K562 (cell line): ENCODE results near the gene KITLG. TPM values are rescaled to one million over a fixed set of nuclear protein-coding genes. Genes with fewer than 3 reads are reported as not detected.

Experiments
- CBX5 ChIP-seq: IDR thresholded peaks from 2 replicates; pipeline ENCODE4 v1.6.1; 2014; ENCODE audit warnings: low read depth, borderline replicate concordance
- FOXJ3 ChIP-seq: sonication (generic); formaldehyde crosslinking; IDR thresholded peaks from 2 replicates; pipeline ENCODE4 v1.4.0; 2020; ENCODE audit warnings: mild to moderate bottlenecking, missing genetic modification reagents
- POLR3G ChIP-seq: IDR thresholded peaks from 2 replicates; pipeline ENCODE4 v1.6.1; 2011; ENCODE audit not compliant: insufficient read length, insufficient replicate concordance; ENCODE audit errors: extremely low read depth
- TARDBP ChIP-seq: fragments of 450-650 bp; IDR thresholded peaks from 2 replicates; pipeline ENCODE4 v1.6.1; 2016
- ZNF551 ChIP-seq: fragments of 250-450 bp; sonication (Bioruptor Pico); IDR thresholded peaks from 2 replicates; pipeline ENCODE4 v1.5.0; 2021; ENCODE audit warnings: mild to moderate bottlenecking, moderate library complexity
- polyA plus RNA-seq, 8 experiments: library from polyadenylated mRNA; depleted of rRNA in 4 of 8; stranded (reverse) in 5 of 8; unstranded in 3 of 8; fragments of >200 nt; fragmentation: Nextera tagmentation in 2 of 8; fragmentation: Illumina TruSeq in 1 of 8; extraction: Ambion mirVana in 2 of 8; extraction: Trizol in 1 of 8; gene quantifications; 2 replicates each; pipeline versions ENCODE4 v1.2.1 to v1.2.3, GENCODE V29; 2011 to 2014; ENCODE audit warnings: inconsistent platforms in 1 of 8, missing spikeins in 1 of 8
- small RNA-seq: library from RNA; depleted of rRNA; stranded (forward); fragments of <200 nt; gene quantifications from one replicate; pipeline ENCODE3, GENCODE V24; 2014
- total RNA-seq, 7 experiments: library from RNA; depleted of rRNA in 6 of 7; stranded (reverse); fragments of >200 nt in 6 of 7; fragmentation: Illumina TruSeq in 2 of 7; extraction: Trizol in 2 of 7; gene quantifications; 2 replicates each; pipeline versions ENCODE4 v1.2.1 to v1.2.3, GENCODE V29; 2011 to 2021; ENCODE audit warnings: low replicate concordance in 1 of 7
- TF ChIP-seq, protein P1 (sequence below): fragments of 250-450 bp; sonication (Bioruptor Pico); IDR thresholded peaks from 2 replicates; pipeline ENCODE4 v1.5.0; 2020; ENCODE audit warnings: mild to moderate bottlenecking, borderline replicate concordance

Gene KITLG
- total and polyA plus RNA-seq, 9 of the 15 experiments (the other 6 are each of a cell fraction or from before 2014, with no cell fraction given), result 0.04 to 0.09 (median 0.04) TPM; not detected in 6

DNA sequence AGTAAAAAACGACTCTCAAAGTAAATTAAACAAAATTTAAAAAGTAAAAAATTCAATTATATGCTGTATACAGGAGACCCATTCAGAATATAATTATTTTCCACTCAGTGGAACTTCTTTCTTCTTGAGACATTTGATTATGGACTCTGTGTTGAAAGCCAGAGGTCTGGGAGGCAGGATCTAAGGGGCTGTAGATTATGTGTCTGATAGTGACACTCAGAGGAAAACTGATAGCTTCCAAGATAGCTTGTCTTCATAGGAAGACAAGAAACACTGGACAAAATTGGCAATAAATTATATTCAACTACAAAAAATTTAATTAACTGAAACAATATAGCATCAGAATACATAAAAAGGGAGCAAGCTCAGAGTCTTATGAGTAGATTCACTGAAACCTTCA is 135.8 kb downstream of the KITLG start (continued):
- TF ChIP-seq ZNF551 (CRISPR knock-in tag), result no peak
- TF ChIP-seq, protein P1, sequence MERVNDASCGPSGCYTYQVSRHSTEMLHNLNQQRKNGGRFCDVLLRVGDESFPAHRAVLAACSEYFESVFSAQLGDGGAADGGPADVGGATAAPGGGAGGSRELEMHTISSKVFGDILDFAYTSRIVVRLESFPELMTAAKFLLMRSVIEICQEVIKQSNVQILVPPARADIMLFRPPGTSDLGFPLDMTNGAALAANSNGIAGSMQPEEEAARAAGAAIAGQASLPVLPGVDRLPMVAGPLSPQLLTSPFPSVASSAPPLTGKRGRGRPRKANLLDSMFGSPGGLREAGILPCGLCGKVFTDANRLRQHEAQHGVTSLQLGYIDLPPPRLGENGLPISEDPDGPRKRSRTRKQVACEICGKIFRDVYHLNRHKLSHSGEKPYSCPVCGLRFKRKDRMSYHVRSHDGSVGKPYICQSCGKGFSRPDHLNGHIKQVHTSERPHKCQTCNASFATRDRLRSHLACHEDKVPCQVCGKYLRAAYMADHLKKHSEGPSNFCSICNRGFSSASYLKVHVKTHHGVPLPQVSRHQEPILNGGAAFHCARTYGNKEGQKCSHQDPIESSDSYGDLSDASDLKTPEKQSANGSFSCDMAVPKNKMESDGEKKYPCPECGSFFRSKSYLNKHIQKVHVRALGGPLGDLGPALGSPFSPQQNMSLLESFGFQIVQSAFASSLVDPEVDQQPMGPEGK (CRISPR knock-in tag), result no peak
- TF ChIP-seq TARDBP, result no peak
- no peak for TF ChIP-seq FOXJ3 (CRISPR knock-in tag)
- TF ChIP-seq POLR3G, result no peak
- no peak for TF ChIP-seq CBX5
- TF ChIP-seq, all 486 proteins: peak for 0

Small RNA genes lying within 50 kb of the gene (small RNA-seq; reads per million reads assigned to genes)
- gene RNU1-117P, result 0.15 reads per million
